Measurements from ENCODE around the gene ALDH9A1.

ALDH9A1 gene

GRCh38 chr1:165616987-165617546 lies 81.3 kb downstream of the ALDH9A1 start:
- no peak for DNase-seq

DNA sequence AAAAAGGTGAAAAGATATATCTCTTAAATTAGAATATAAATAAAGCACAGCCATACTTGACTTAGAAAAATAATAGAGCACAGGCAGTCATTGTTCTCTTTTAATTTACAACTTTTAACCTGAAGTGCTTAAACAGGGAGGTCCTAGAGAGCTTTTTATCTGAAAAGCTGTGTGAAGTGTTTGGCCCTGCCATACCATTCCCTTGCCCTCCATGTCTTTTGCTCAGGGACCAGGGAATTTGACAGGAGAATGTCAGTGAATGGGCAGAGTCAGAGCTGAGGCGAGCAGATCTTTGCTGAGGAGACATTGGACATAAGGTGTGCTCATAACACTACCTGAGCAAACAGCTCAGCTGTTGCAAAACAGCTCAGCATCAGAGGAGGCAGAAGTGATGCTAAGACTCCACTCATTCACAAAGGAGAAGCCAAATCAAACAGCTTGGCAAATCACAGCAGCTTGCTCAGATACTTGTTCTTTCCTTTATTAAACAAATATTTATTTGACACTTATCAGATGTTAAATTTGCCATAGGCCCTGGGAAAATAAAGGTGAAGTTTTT lies 82.2 kb downstream of the ALDH9A1 start:
- no peak for DNase-seq
